SK-N-MC (cell line): ENCODE measurements around the gene TNP2.

Source experiments
- EZH2 ChIP-seq: fragments of 200-600 bp; sonication (generic); IDR thresholded peaks from one replicate; pipeline ENCODE4 v1.6.1; 2017; ENCODE audit warnings: antibody characterized with exemption
- POLR2AphosphoS5 ChIP-seq: IDR thresholded peaks from 2 replicates; pipeline ENCODE4 v1.6.1; 2012; ENCODE audit warnings: mild to moderate bottlenecking, low read depth, low read length, borderline replicate concordance

DNA sequence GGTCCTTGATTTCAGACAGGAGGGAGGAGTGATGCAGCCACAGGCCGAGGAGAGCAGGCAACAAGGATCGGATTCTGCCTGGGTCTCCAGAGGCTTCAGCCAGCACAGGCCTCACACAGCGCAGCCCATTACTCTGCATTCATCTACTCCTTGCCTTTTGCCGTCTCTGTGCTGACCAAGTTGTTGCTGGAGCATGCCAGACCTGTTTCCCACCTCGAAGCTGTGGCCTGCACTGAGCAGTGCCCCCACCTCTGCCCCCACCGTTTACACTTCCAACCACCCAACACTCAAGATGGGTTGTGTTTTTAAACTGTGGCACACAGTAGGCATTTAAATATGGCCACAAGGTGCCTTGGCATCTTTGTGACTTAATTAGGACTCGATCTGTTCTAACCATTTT, 5.8 kb upstream of the TNP2 start:
- TF ChIP-seq POLR2AphosphoS5, result no peak
- TF ChIP-seq EZH2, result no peak
